Chondrocyte (in vitro differentiated cells): ENCODE results near the gene CNKSR3. TPM values are rescaled to one million over a fixed set of nuclear protein-coding genes. Genes with fewer than 3 reads are reported as not detected.
A peak's percentile ranks its signal among the peaks of the same experiment; 100 is the strongest.

Experiments used
- DNase-seq: peaks from one replicate; pipeline ENCODE4 v3.0.0; 2021; ENCODE audit warnings: mixed read lengths, low spot score
- H3K27ac Mint-ChIP-seq: one replicate; pipeline ENCODE4 v1.8.0; 2021; ENCODE audit warnings: mild to moderate bottlenecking, moderate library complexity, mixed read lengths; ENCODE audit not compliant: unreplicated experiment
- H3K27me3 Mint-ChIP-seq: 2 replicates; pipeline ENCODE4 v1.8.0; 2021; ENCODE audit warnings: low read depth, mixed read lengths
- H3K36me3 Mint-ChIP-seq: 2 replicates; pipeline ENCODE4 v1.8.0; 2021; ENCODE audit warnings: low read depth, mixed read lengths
- H3K4me1 Mint-ChIP-seq: 2 replicates; pipeline ENCODE4 v1.8.0; 2021; ENCODE audit warnings: low read depth, mild to moderate bottlenecking, mixed read lengths
- H3K4me3 Mint-ChIP-seq: one replicate; pipeline ENCODE4 v1.8.0; 2021; ENCODE audit warnings: mild to moderate bottlenecking, moderate library complexity, mixed read lengths; ENCODE audit not compliant: unreplicated experiment
- H3K9me3 Mint-ChIP-seq: 2 replicates; pipeline ENCODE4 v1.8.0; 2021; ENCODE audit warnings: low read depth, mixed read lengths
- total RNA-seq: library from RNA; stranded (reverse); gene quantifications from 3 replicates; pipeline ENCODE4 v1.2.1, GENCODE V29; 2021
- TF ChIP-seq, protein P1 (sequence below): fragments of 200-600 bp; sonication (generic); IDR thresholded peaks from 2 replicates; pipeline ENCODE4 v1.5.0; 2021; ENCODE audit warnings: antibody characterized with exemption, mild to moderate bottlenecking, moderate library complexity

Gene CNKSR3
- total RNA-seq, 1 donor from 2014 or later: 14.2 TPM

DNA sequence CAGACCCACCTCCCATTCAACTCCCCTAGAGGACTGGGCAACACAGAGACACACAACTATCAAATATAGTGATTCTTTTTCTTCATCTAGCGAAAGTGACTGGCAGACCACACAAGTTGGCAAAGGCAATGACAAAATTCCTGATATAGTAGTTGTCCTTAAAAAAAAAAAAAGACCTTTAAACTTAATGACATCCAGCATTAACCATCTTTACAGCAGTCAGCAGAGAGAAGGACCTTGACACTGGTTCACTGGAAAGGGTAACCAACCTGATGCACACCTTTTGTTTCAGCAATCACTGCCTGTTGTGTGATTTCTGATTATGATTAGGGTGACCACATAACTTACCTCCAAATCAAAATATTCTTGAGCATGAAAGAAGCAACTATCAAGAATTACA, 1.7 kb upstream of the CNKSR3 start:
- TF ChIP-seq, protein P1, sequence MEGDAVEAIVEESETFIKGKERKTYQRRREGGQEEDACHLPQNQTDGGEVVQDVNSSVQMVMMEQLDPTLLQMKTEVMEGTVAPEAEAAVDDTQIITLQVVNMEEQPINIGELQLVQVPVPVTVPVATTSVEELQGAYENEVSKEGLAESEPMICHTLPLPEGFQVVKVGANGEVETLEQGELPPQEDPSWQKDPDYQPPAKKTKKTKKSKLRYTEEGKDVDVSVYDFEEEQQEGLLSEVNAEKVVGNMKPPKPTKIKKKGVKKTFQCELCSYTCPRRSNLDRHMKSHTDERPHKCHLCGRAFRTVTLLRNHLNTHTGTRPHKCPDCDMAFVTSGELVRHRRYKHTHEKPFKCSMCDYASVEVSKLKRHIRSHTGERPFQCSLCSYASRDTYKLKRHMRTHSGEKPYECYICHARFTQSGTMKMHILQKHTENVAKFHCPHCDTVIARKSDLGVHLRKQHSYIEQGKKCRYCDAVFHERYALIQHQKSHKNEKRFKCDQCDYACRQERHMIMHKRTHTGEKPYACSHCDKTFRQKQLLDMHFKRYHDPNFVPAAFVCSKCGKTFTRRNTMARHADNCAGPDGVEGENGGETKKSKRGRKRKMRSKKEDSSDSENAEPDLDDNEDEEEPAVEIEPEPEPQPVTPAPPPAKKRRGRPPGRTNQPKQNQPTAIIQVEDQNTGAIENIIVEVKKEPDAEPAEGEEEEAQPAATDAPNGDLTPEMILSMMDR: no peak
- no peaks in the 10 kb centered on the region for H3K27me3 Mint-ChIP-seq
- no peak overlapping the region for H3K4me3 Mint-ChIP-seq
- H3K4me1 Mint-ChIP-seq: peaks cover 36% of the 10 kb centered on the region
- H3K9me3 Mint-ChIP-seq: no peaks in the 10 kb centered on the region
- no peak overlapping the region for H3K27ac Mint-ChIP-seq
- peaks cover 2% of the 10 kb centered on the region for H3K36me3 Mint-ChIP-seq
- DNase-seq: no peak

DNA sequence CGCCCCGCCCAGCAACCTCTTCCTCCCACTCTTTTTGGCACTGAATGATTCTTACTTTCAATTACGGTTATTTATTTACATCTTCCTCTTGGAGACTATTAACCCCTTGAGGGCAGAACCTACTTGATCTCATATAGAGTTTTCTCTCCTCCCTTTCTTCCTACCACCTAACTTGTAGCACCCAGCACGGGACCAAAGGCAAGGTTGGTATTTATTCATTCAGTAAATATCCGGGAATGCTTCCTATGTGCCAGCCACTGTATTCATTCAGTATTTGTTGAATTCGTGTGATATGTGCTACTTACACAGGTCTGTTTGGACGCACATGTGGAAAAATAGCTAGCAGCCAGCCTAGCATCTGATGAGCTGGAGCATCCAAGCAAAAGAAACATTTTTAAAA, 1.3 kb upstream of the CNKSR3 start:
- H3K36me3 Mint-ChIP-seq: peaks cover 2% of the 10 kb centered on the region
- H3K4me1 Mint-ChIP-seq: peaks cover 36% of the 10 kb centered on the region
- TF ChIP-seq, protein P1: no peak
- H3K4me3 Mint-ChIP-seq: peak overlapping the region; percentile 55
- H3K9me3 Mint-ChIP-seq: no peaks in the 10 kb centered on the region
- DNase-seq: no peak
- H3K27ac Mint-ChIP-seq: peak overlapping the region; percentile 68
- H3K27me3 Mint-ChIP-seq: no peaks in the 10 kb centered on the region

DNA sequence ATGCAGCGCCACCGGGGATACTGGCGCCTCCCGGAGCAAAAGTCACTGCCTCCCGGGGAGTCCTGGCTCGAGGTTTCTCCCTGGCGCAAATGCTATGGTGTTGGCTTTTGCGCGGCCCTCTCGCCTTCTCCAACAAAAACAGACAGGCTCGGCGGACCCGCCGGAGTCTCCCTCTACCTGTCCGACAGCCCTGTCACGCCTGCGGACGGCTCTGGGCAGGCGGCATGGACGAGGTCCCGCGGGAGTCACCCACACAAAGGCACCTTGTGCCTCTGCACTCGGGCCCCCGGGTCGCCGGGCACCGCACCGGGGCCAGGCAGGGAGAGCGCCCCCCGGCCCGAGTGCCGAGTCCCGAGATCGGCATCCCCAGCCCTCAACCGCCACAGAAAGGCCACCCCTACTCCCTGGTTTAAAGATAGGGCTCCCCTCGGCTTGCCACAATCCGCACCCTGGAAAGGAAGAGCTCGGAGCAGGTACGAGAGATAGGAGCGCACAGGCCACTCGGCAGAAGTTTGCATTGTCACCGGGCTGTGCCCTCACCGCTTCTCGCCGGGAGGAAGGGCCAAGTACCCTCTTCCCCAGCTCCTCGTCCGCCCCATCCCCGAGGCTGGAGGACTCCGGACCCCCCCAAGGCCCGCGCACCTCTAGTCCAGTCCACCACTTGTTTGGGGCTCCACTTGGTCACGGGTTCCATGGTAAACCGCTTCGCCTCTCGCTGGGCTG, 903 bp downstream of the CNKSR3 start:
- H3K27ac Mint-ChIP-seq: peak overlapping the region; percentile 93
- TF ChIP-seq, protein P1: no peak
- peak overlapping the region; percentile 91 for H3K4me3 Mint-ChIP-seq
- no peaks in the 10 kb centered on the region for H3K9me3 Mint-ChIP-seq
- H3K36me3 Mint-ChIP-seq: peaks cover 2% of the 10 kb centered on the region
- DNase-seq: no peak
- H3K4me1 Mint-ChIP-seq: peaks cover 31% of the 10 kb centered on the region
- no peaks in the 10 kb centered on the region for H3K27me3 Mint-ChIP-seq

DNA sequence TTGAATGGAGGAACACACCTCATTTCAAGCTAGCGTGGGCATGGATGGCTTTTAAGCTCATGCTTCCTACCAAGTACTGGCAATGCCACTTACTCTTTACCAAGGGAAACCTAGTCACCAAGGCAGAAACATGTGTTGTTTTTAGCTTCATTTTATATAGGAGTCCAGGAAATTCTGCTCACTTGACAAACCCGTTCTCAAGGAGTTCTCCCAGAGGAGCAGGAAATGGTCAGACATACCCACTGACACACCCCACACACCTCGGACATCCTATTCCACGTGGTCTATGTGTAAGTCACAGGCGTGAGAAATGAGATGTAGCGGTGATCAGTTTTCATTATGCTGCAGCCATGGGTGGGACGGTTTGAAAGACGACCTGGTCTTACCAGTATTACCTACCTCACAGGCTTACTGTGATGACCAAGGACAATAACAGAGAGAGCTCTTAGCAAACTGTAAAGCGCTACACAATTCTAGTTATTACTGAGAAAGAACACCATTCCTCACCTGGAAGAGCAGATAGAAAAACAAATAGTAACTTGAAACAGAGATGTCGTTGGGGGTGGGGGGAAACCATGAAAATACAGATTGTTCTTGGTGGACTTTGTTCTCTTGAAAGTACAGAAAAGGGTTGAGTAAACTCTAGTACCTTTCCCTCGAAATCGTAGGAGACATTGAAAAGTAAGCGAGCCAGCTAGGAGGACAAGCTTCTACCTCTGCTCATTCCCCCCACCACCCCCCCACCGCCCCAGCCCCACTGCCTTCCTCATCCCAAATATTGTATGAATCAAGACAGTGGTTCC, 1.7 kb downstream of the CNKSR3 start:
- peak overlapping the region; percentile 93 for H3K27ac Mint-ChIP-seq
- TF ChIP-seq, protein P1: no peak
- peaks cover 31% of the 10 kb centered on the region for H3K4me1 Mint-ChIP-seq
- H3K36me3 Mint-ChIP-seq: peaks cover 2% of the 10 kb centered on the region
- no peaks in the 10 kb centered on the region for H3K27me3 Mint-ChIP-seq
- no peak for DNase-seq
- peak overlapping the region; percentile 91 for H3K4me3 Mint-ChIP-seq
- no peaks in the 10 kb centered on the region for H3K9me3 Mint-ChIP-seq

DNA sequence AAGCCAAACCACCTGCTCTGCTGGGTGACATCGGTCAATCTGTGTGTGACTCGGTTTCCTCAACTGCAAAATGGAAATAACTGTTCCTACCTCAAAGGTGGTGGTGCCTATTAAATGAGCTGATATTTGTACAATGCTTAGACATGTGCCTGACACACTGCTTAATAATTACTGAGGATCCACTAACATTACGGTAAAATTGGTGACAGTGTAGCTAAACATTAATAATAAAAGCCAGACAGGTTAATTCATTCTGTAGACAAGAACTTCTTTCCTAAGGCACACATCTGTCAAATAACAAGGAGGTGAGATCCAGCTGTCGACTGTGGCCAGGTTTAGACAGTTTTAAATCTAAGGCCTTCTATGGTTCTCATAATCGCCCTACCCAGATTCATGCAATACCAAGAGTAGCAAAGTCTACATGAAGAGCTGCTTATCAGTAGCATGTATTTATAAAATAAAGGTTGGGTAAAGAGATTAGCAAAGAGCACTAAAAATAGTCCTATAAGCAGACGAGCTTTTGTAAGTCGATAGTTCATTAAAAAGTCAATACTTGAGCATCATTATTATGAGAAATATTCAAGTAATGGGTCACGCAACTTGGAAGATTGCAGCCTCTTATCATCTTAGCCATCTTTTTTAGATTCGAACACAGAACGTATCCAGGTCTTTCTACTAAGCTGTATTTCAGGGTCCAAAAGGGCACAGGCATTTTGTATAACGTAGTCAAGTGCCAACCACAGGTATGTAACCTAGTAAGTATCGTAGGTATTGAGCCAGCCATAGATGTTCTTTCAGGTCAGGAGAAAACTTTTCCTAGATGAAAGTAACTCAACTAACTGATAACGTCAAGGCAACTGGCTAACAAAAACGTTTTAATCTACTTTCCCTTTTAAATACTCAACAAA, 3.2 kb downstream of the CNKSR3 start:
- Mint-ChIP-seq H3K4me3 (peak overlapping the region; percentile 18), H3K27ac (no peak overlapping the region), H3K36me3 (peaks cover 2% of the 10 kb centered on the region), H3K9me3 (no peaks in the 10 kb centered on the region), H3K27me3 (no peaks in the 10 kb centered on the region), H3K4me1 (peaks cover 31% of the 10 kb centered on the region)
- DNase-seq: no peak
- TF ChIP-seq, protein P1: no peak
